HepG2 (cell line): Measurements from ENCODE around the gene DNAJC5. TPM values are rescaled to one million over a fixed set of nuclear protein-coding genes. Genes with fewer than 3 reads are reported as not detected.

Source experiments
- CREB3 ChIP-seq: sonication (generic); formaldehyde crosslinking; IDR thresholded peaks from 2 replicates; pipeline ENCODE4 v1.5.0; 2020; ENCODE audit warnings: missing genetic modification reagents
- DBP ChIP-seq: sonication (generic); formaldehyde crosslinking; IDR thresholded peaks from 2 replicates; pipeline ENCODE4 v1.4.0; 2020; ENCODE audit warnings: missing genetic modification reagents; ENCODE audit errors: not compliant biosample characterization
- ELF3 ChIP-seq: IDR thresholded peaks from 2 replicates; pipeline ENCODE4 v1.6.1; 2016; ENCODE audit warnings: missing genetic modification reagents, missing compliant biosample characterization
- GABPA ChIP-seq, 2 experiments: IDR thresholded peaks; 2 replicates each; pipeline ENCODE4 v1.6.1; 2011 to 2016; ENCODE audit warnings: low read depth in 2 of 2, low read length in 1 of 2, missing biosample characterization in 1 of 2, missing genetic modification characterization in 1 of 2
- HOXA3 ChIP-seq: sonication (generic); formaldehyde crosslinking; IDR thresholded peaks from 2 replicates; pipeline ENCODE4 v1.5.0; 2020; ENCODE audit warnings: missing genetic modification reagents
- KDM5B ChIP-seq: sonication (generic); formaldehyde crosslinking; IDR thresholded peaks from 2 replicates; pipeline ENCODE4 v1.4.0; 2020; ENCODE audit warnings: missing genetic modification reagents, mild to moderate bottlenecking, borderline replicate concordance
- KLF9 ChIP-seq: IDR thresholded peaks from 2 replicates; pipeline ENCODE4 v1.6.1; 2016; ENCODE audit warnings: low read depth
- MED13 ChIP-seq: sonication (generic); formaldehyde crosslinking; IDR thresholded peaks from 2 replicates; pipeline ENCODE4 v1.5.0; 2020; ENCODE audit warnings: missing genetic modification reagents
- MED8 ChIP-seq: sonication (generic); formaldehyde crosslinking; IDR thresholded peaks from 2 replicates; pipeline ENCODE4 v1.8.1; 2023; ENCODE audit warnings: mild to moderate bottlenecking, missing genetic modification reagents; ENCODE audit not compliant: insufficient replicate concordance
- NCOR1 ChIP-seq: fragments of 200-600 bp; sonication (generic); IDR thresholded peaks from 2 replicates; pipeline ENCODE4 v1.7.0; 2017; ENCODE audit warnings: antibody characterized with exemption, low read length, borderline replicate concordance
- PCBP1 ChIP-seq: fragments of 200-400 bp; formaldehyde crosslinking; IDR thresholded peaks from 2 replicates; pipeline ENCODE4 v1.6.1; 2017; ENCODE audit warnings: mild to moderate bottlenecking, low read depth, low read length, borderline replicate concordance
- POLR2G ChIP-seq: fragments of 200-400 bp; formaldehyde crosslinking; IDR thresholded peaks from 2 replicates; pipeline ENCODE4 v1.6.1; 2018; ENCODE audit warnings: mild to moderate bottlenecking, low read depth, low read length, moderate library complexity
- SALL2 ChIP-seq: sonication (generic); formaldehyde crosslinking; IDR thresholded peaks from 2 replicates; pipeline ENCODE4 v1.8.1; 2023; ENCODE audit warnings: mild to moderate bottlenecking, missing genetic modification reagents, inconsistent platforms
- STAG1 ChIP-seq: sonication (generic); formaldehyde crosslinking; IDR thresholded peaks from 2 replicates; pipeline ENCODE4 v1.4.0; 2020; ENCODE audit warnings: missing genetic modification reagents
- TAF1 ChIP-seq: sonication (generic); formaldehyde crosslinking; IDR thresholded peaks from 2 replicates; pipeline ENCODE4 v1.4.0; 2020; ENCODE audit warnings: missing genetic modification reagents
- TBL1XR1 ChIP-seq: fragments of 150-350 bp; IDR thresholded peaks from 2 replicates; pipeline ENCODE4 v1.6.1; 2014; ENCODE audit warnings: borderline replicate concordance, low read length; ENCODE audit not compliant: partially characterized antibody
- TCF7 ChIP-seq: sonication (generic); IDR thresholded peaks from 2 replicates; pipeline ENCODE4 v1.6.1; 2016; ENCODE audit warnings: antibody characterized with exemption, low read depth
- THAP8 ChIP-seq: sonication (generic); formaldehyde crosslinking; IDR thresholded peaks from 2 replicates; pipeline ENCODE4 v1.5.1; 2020; ENCODE audit warnings: missing genetic modification reagents, mild to moderate bottlenecking, borderline replicate concordance
- YY1 ChIP-seq: IDR thresholded peaks from 2 replicates; pipeline ENCODE4 v1.6.1; 2011; ENCODE audit warnings: low read length, low read depth, moderate library complexity, mild to moderate bottlenecking; ENCODE audit not compliant: insufficient read depth, insufficient replicate concordance
- ZBTB1 ChIP-seq: sonication (generic); formaldehyde crosslinking; IDR thresholded peaks from 2 replicates; pipeline ENCODE4 v1.4.0; 2020; ENCODE audit warnings: missing genetic modification reagents, borderline replicate concordance
- ZMAT3 ChIP-seq: sonication (generic); formaldehyde crosslinking; conservative IDR thresholded peaks from 2 replicates; pipeline ENCODE4 v1.7.0; 2021; ENCODE audit warnings: missing genetic modification reagents
- ZNF678 ChIP-seq: sonication (generic); formaldehyde crosslinking; IDR thresholded peaks from 2 replicates; pipeline ENCODE4 v1.4.0; 2020; ENCODE audit warnings: mild to moderate bottlenecking, missing genetic modification reagents
- ZNF746 ChIP-seq: sonication (generic); formaldehyde crosslinking; IDR thresholded peaks from 2 replicates; pipeline ENCODE4 v1.8.0; 2022; ENCODE audit warnings: mild to moderate bottlenecking, missing genetic modification reagents
- ZNF75D ChIP-seq: sonication (generic); formaldehyde crosslinking; IDR thresholded peaks from 2 replicates; pipeline ENCODE4 v1.8.1; 2023; ENCODE audit warnings: missing genetic modification reagents, mild to moderate bottlenecking, borderline replicate concordance
- ZNF761 ChIP-seq: sonication (generic); formaldehyde crosslinking; conservative IDR thresholded peaks from 2 replicates; pipeline ENCODE4 v1.4.0; 2020; ENCODE audit warnings: mild to moderate bottlenecking, missing genetic modification reagents
- ZNF878 ChIP-seq: sonication (generic); formaldehyde crosslinking; IDR thresholded peaks from 2 replicates; pipeline ENCODE4 v1.8.1; 2023; ENCODE audit warnings: mild to moderate bottlenecking, missing genetic modification reagents, moderate library complexity
- ZSCAN21 ChIP-seq: sonication (generic); formaldehyde crosslinking; IDR thresholded peaks from 2 replicates; pipeline ENCODE4 v1.8.0; 2022; ENCODE audit warnings: mild to moderate bottlenecking, missing genetic modification reagents, moderate library complexity, borderline replicate concordance
- polyA plus RNA-seq, 8 experiments: library from polyadenylated mRNA; depleted of rRNA in 3 of 8; stranded (reverse) in 7 of 8; unstranded in 1 of 8; fragments of >200 nt; fragmentation: Illumina TruSeq in 4 of 8; extraction: Trizol in 4 of 8; gene quantifications; 2 replicates each; pipeline versions ENCODE4 v1.2.1 to v1.2.3, GENCODE V29; 2011 to 2016; ENCODE audit warnings: low read depth in 4 of 8, missing spikeins in 1 of 8, mixed read lengths in 1 of 8; ENCODE audit not compliant: insufficient read depth in 1 of 8
- total RNA-seq, 5 experiments: library from RNA; depleted of rRNA; stranded (reverse); fragments of >200 nt; fragmentation: Illumina TruSeq; extraction: Trizol; gene quantifications; 2 replicates each; pipeline ENCODE4 v1.2.3, GENCODE V29; 2016; ENCODE audit warnings: low read depth in 1 of 5

The DNAJC5 gene
- total and polyA plus RNA-seq, 2 of the 13 experiments (the other 11 are each of a cell fraction or from before 2014, with no cell fraction given): 42.8 to 64.5 TPM

DNA sequence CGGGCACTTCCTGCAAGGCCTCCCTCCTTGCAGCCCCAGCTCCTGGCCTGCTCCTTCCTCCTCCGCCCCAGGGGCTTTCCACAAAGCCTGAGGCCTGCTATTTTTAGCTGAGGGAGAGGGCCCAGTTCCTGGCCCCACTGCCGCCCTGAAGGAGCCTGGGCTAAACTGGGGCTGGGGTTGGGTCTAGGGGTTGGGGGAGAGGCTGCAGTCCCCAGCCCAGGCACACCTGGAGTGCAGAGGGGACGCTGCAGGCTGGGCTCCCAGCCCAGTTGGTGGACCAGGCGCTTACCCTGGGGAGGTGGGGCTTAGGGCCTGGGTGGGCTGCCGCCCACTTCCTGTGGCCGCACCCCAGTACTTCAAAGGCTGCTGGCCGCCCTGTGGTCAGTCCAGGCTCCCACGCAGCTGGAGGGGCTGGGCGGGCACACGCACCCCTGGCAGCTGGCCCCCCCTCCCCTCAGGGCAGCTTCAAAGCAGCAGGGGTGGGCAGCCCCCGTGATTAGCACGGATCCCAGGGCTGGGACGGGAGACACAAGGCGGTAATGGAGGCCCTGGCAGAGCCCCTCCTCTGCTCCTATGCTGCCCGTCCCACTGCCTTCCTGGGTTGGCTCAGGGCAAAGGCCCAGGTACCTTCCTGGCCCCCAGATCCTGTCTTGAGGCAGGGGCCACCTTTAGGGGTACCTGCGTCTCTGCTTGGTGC lies 40.7 kb upstream of the DNAJC5 start (continued):
- TF ChIP-seq KDM5B: no peak
- 0 out of 2 replicates have a peak, but pooled peaks have one; percentile 60 for TF ChIP-seq ZNF678 (CRISPR knock-in tag)
- peak; percentile 55 for TF ChIP-seq ZNF746
- TF ChIP-seq HOXA3 (CRISPR knock-in tag): peak; percentile 63
- no peak for TF ChIP-seq TBL1XR1
- peak; percentile 42 for TF ChIP-seq POLR2G
- peak; percentile 26; the same call in 1 of the 2 replicates for TF ChIP-seq ELF3 (CRISPR knock-in tag)
- no peak for TF ChIP-seq ZNF878
- TF ChIP-seq KLF9 (CRISPR knock-in tag): no peak
- TF ChIP-seq ZNF75D (CRISPR knock-in tag): no peak
- TF ChIP-seq PCBP1: peak; percentile 73; the same call in 1 of the 2 replicates
- TF ChIP-seq THAP8 (CRISPR knock-in tag): no peak
- no peak for TF ChIP-seq GABPA (IDR thresholded peaks at IDR 0.05; ENCODE audit: low read depth, low read length)
- peak; percentile 54; the same call in 1 of the 2 replicates for TF ChIP-seq GABPA (CRISPR knock-in tag; IDR thresholded peaks at IDR 0.05; ENCODE audit: low read depth)
- no peak for TF ChIP-seq MED8 (CRISPR knock-in tag)
- peak; percentile 54; the same call in 1 of the 2 replicates for TF ChIP-seq TAF1 (CRISPR knock-in tag)
- no peak for TF ChIP-seq ZSCAN21 (CRISPR knock-in tag)
- peak; percentile 65; the same call in 1 of the 2 replicates for TF ChIP-seq ZMAT3 (CRISPR knock-in tag)
- TF ChIP-seq NCOR1: no peak
- peak; percentile 30 for TF ChIP-seq DBP (CRISPR knock-in tag)
- TF ChIP-seq YY1: peak; percentile 59
- TF ChIP-seq STAG1 (CRISPR knock-in tag): peak; percentile 10; the same call in 1 of the 2 replicates
- TF ChIP-seq SALL2: peak; percentile 70
- peak; percentile 19; the same call in 1 of the 2 replicates for TF ChIP-seq ZBTB1
- TF ChIP-seq CREB3 (CRISPR knock-in tag): no peak
- 0 out of 2 replicates have a peak, but pooled peaks have one; percentile 50 for TF ChIP-seq ZNF761 (CRISPR knock-in tag)
- peak; percentile 72; the same call in 1 of the 2 replicates for TF ChIP-seq MED13 (CRISPR knock-in tag)
- TF ChIP-seq TCF7: peak; percentile 91
